SH-SY5Y (cell line): ENCODE measurements around the gene WFDC5.

Source experiments
- GATA2 ChIP-seq: IDR thresholded peaks from 2 replicates; pipeline ENCODE4 v1.6.1; 2011; ENCODE audit warnings: mild to moderate bottlenecking, low read depth, low read length
- GATA3 ChIP-seq: IDR thresholded peaks from 2 replicates; pipeline ENCODE4 v1.6.1; 2011; ENCODE audit warnings: low read depth, mild to moderate bottlenecking, low read length, moderate library complexity

GRCh38 chr20:45138561-45139300 is 23.8 kb upstream of the WFDC5 start:
- TF ChIP-seq GATA3: no peak
- no peak for TF ChIP-seq GATA2
